H1 (cell line): Measurements from ENCODE around the gene SLC30A10. TPM values are rescaled to one million over a fixed set of nuclear protein-coding genes. Genes with fewer than 3 reads are reported as not detected.

ENCODE experiments used
- CTCF ChIA-PET: fragments of 300-600 bp; sonication (Branson Sonifier 250); formaldehyde crosslinking; loops from one replicate; lab custom pipeline; 2021; ENCODE audit not compliant: partially characterized antibody; lab: Charles Lee
- POLR2A ChIA-PET: fragments of 300-600 bp; sonication (Branson Sonifier 250); formaldehyde crosslinking; loops from one replicate; lab custom pipeline; 2021; ENCODE audit warnings: inconsistent platforms; ENCODE audit not compliant: partially characterized antibody; lab: Charles Lee
- DNase-seq, 2 experiments: peaks; one replicate each; pipeline versions ENCODE4 v3.0.0 to v3.0.0-alpha.2; 2010 to 2022; ENCODE audit warnings: low spot score in 2 of 2, low read depth in 1 of 2, mixed read lengths in 1 of 2
- FAIRE-seq: peaks from 2 replicates; lab custom pipeline; 2011; peaks lifted over from hg19 to GRCh38; lab: Jason Lieb, UNC
- H2AFZ ChIP-seq: 2 replicates; pipeline ENCODE4 v1.8.1; 2012; ENCODE audit warnings: low read length, inconsistent platforms
- H2AK5ac ChIP-seq: 2 replicates; pipeline ENCODE4 v1.6.1; 2013; ENCODE audit warnings: low read depth, low read length
- H2BK120ac ChIP-seq: replicated peaks from 2 replicates; pipeline ENCODE3; 2013; ENCODE audit warnings: low read depth, low read length, inconsistent platforms
- H2BK12ac ChIP-seq: 2 replicates; pipeline ENCODE4 v1.6.1; 2013; ENCODE audit warnings: low read depth, low read length
- H2BK15ac ChIP-seq: 2 replicates; pipeline ENCODE4 v1.6.1; 2013; ENCODE audit warnings: low read length
- H2BK20ac ChIP-seq: 2 replicates; pipeline ENCODE4 v1.6.1; 2013; ENCODE audit warnings: low read length
- H2BK5ac ChIP-seq: 2 replicates; pipeline ENCODE4 v1.6.1; 2013; ENCODE audit warnings: low read depth, low read length
- H3K14ac ChIP-seq: 2 replicates; pipeline ENCODE4 v1.6.1; 2013; ENCODE audit warnings: inconsistent platforms; ENCODE audit not compliant: insufficient read length
- H3K18ac ChIP-seq: 2 replicates; pipeline ENCODE4 v1.6.1; 2013; ENCODE audit warnings: low read length; ENCODE audit errors: extremely low read depth
- H3K23ac ChIP-seq: 2 replicates; pipeline ENCODE4 v1.6.1; 2013; ENCODE audit warnings: inconsistent platforms; ENCODE audit not compliant: insufficient read length
- H3K23me2 ChIP-seq: 2 replicates; pipeline ENCODE4 v1.6.1; 2013; ENCODE audit warnings: low read depth, low read length
- H3K27ac ChIP-seq: 2 replicates; pipeline ENCODE4 v1.6.1; 2011; ENCODE audit warnings: low read depth, low read length, inconsistent platforms
- H3K27me3 ChIP-seq, 4 experiments: replicated peaks in 1 of 4; 1 replicate in 1 of 4; 2 replicates in 3 of 4; pipeline versions ENCODE4 v1.6.1 to v1.8.1; 2011 to 2013; ENCODE audit warnings: low read length in 3 of 4, mild to moderate bottlenecking in 3 of 4, inconsistent platforms in 2 of 4, mixed read lengths in 2 of 4, moderate library complexity in 1 of 4; ENCODE audit not compliant: control insufficient read depth in 3 of 4, insufficient read depth in 3 of 4; ENCODE audit errors: extremely low read depth in 1 of 4
- H3K36me3 ChIP-seq, 4 experiments: 2 replicates each; pipeline versions ENCODE4 v1.6.1 to v1.8.1; 2011 to 2013; ENCODE audit warnings: mild to moderate bottlenecking in 4 of 4, low read length in 3 of 4, moderate library complexity in 2 of 4, control low read depth in 1 of 4, inconsistent platforms in 1 of 4; ENCODE audit not compliant: insufficient read depth in 4 of 4, control insufficient read depth in 2 of 4
- H3K4ac ChIP-seq: replicated peaks from 2 replicates; pipeline ENCODE3; 2013; ENCODE audit warnings: low read length, low read depth, mixed read lengths, inconsistent platforms; ENCODE audit not compliant: insufficient read length
- H3K4me1 ChIP-seq, 4 experiments: replicated peaks in 1 of 4; 1 replicate in 1 of 4; 2 replicates in 3 of 4; pipeline versions ENCODE4 v1.6.1 to v1.8.1; 2011 to 2013; ENCODE audit warnings: low read length in 3 of 4, inconsistent platforms in 2 of 4, mixed read lengths in 1 of 4; ENCODE audit not compliant: insufficient read depth in 4 of 4, control insufficient read depth in 3 of 4
- H3K4me2 ChIP-seq, 2 experiments: 2 replicates each; pipeline versions ENCODE4 v1.6.1 to v1.8.1; 2011 to 2013; ENCODE audit warnings: low read depth in 2 of 2, low read length in 2 of 2, control low read depth in 1 of 2, inconsistent platforms in 1 of 2, mild to moderate bottlenecking in 1 of 2; ENCODE audit not compliant: insufficient read depth in 1 of 2
- H3K4me3 ChIP-seq, 4 experiments: fragments of 200-600, 300-600 bp in 1 of 4; sonication (generic), shearing (Covaris generic), sonication (Bioruptor Twin) in 1 of 4; 2 replicates each; pipeline versions ENCODE4 v1.5.1 to v1.8.1; 2011 to 2016; ENCODE audit warnings: low read length in 4 of 4, low read depth in 3 of 4, control low read depth in 2 of 4, inconsistent platforms in 2 of 4, mild to moderate bottlenecking in 2 of 4, mixed read lengths in 1 of 4, moderate library complexity in 1 of 4; ENCODE audit not compliant: insufficient read depth in 2 of 4; ENCODE audit errors: extremely low read depth in 1 of 4
- H3K56ac ChIP-seq: replicated peaks from 2 replicates; pipeline ENCODE3; 2013; ENCODE audit warnings: low read depth, mild to moderate bottlenecking, mixed read lengths, low read length, inconsistent platforms; ENCODE audit not compliant: insufficient read length
- H3K79me1 ChIP-seq: 2 replicates; pipeline ENCODE4 v1.6.1; 2013; ENCODE audit warnings: low read depth, low read length, control low read depth
- H3K79me2 ChIP-seq, 2 experiments: 2 replicates each; pipeline versions ENCODE4 v1.6.1 to v1.8.1; 2012 to 2013; ENCODE audit warnings: low read length in 2 of 2, mild to moderate bottlenecking in 2 of 2, inconsistent platforms in 1 of 2; ENCODE audit not compliant: insufficient read depth in 2 of 2, control insufficient read depth in 1 of 2
- H3K9ac ChIP-seq, 4 experiments: replicated peaks in 1 of 4; 1 replicate in 1 of 4; 2 replicates in 3 of 4; pipeline versions ENCODE4 v1.6.1 to v1.8.1; 2011 to 2013; ENCODE audit warnings: low read depth in 3 of 4, low read length in 3 of 4, control low read depth in 2 of 4, mild to moderate bottlenecking in 2 of 4, moderate library complexity in 2 of 4, inconsistent platforms in 1 of 4; ENCODE audit errors: extremely low read depth in 1 of 4
- H3K9me3 ChIP-seq, 2 experiments: 2 replicates each; pipeline versions ENCODE4 v1.6.1 to v1.8.1; 2012 to 2013; ENCODE audit warnings: mild to moderate bottlenecking in 2 of 2, moderate library complexity in 2 of 2, control low read depth in 1 of 2, inconsistent platforms in 1 of 2, low read depth in 1 of 2, low read length in 1 of 2, mixed read lengths in 1 of 2; ENCODE audit not compliant: insufficient read depth in 2 of 2
- H4K20me1 ChIP-seq, 2 experiments: replicated peaks in 1 of 2; 2 replicates each; pipeline versions ENCODE3 to v1.8.1; 2011 to 2013; ENCODE audit warnings: inconsistent platforms in 2 of 2, low read length in 2 of 2, mild to moderate bottlenecking in 1 of 2; ENCODE audit not compliant: insufficient read depth in 2 of 2, control insufficient read depth in 1 of 2
- H4K5ac ChIP-seq: 2 replicates; pipeline ENCODE4 v1.6.1; 2013; ENCODE audit warnings: low read length, low read depth, mixed read lengths, inconsistent platforms; ENCODE audit not compliant: insufficient read length
- H4K8ac ChIP-seq: 2 replicates; pipeline ENCODE4 v1.8.0; 2013; ENCODE audit warnings: mild to moderate bottlenecking, moderate library complexity, low read length, inconsistent platforms; ENCODE audit not compliant: insufficient read depth; ENCODE audit errors: extremely low read depth
- H4K91ac ChIP-seq: replicated peaks from 2 replicates; pipeline ENCODE3; 2013; ENCODE audit warnings: low read length, mixed read lengths, inconsistent platforms; ENCODE audit not compliant: insufficient read length
- ATF3 ChIP-seq: IDR thresholded peaks from 2 replicates; pipeline ENCODE4 v1.6.1; 2011; ENCODE audit warnings: low read depth, mild to moderate bottlenecking, low read length; ENCODE audit not compliant: insufficient read depth
- CBX8 ChIP-seq: fragments of 300-800, 300-1000 bp; sonication (generic); IDR thresholded peaks from 2 replicates; pipeline ENCODE4 v1.7.1; 2016; ENCODE audit warnings: low read depth, low read length, borderline replicate concordance
- JUND ChIP-seq: IDR thresholded peaks from 2 replicates; pipeline ENCODE4 v1.6.1; 2011; ENCODE audit warnings: mild to moderate bottlenecking, improper control_type of control experiment, low read length
- TAF1 ChIP-seq: IDR thresholded peaks from 2 replicates; pipeline ENCODE4 v1.6.1; 2011; ENCODE audit warnings: mild to moderate bottlenecking, low read depth, low read length
- WGBS, 2 experiments: shearing (Covaris generic) in 1 of 2; methylation state at CpG; one replicate each; pipeline versions ENCODE4 v1.1.6 to v1.1.7; 2013 to 2015; ENCODE audit warnings: low lambda C conversion rate in 2 of 2, mixed read lengths in 2 of 2, inconsistent platforms in 1 of 2, low coverage in 1 of 2, missing lambda C conversion rate in 1 of 2; ENCODE audit not compliant: insufficient replicate concordance in 2 of 2, insufficient coverage in 1 of 2, insufficient read length in 1 of 2; ENCODE audit errors: extremely low coverage in 1 of 2, missing lambda C conversion rate in 1 of 2; 5-methylcytosine and 5-hydroxymethylcytosine counted together
- polyA plus RNA-seq, 7 experiments: library from polyadenylated mRNA; depleted of rRNA in 3 of 7; stranded (reverse) in 5 of 7; unstranded in 2 of 7; fragments of >200 nt in 5 of 7; fragments of 200-250 nt in 2 of 7; gene quantifications; 1 replicate in 5 of 7; 2 replicates in 1 of 7; 4 replicates in 1 of 7; pipeline versions ENCODE4 v1.2.1 to v1.2.3, GENCODE V29; 2011 to 2013; ENCODE audit warnings: missing spikeins in 2 of 7, mixed read lengths in 2 of 7
- total RNA-seq: library from RNA; stranded (reverse); fragmentation: NEBNext Ultra II Directional; extraction: Animal tissue kit (Norgen Biotek cat#: 25700); gene quantifications from 2 replicates; pipeline ENCODE4 v1.2.1, GENCODE V29; 2021

Gene SLC30A10
- total and polyA plus RNA-seq, 2 of the 8 experiments (the other 6 are each of a cell fraction or from before 2014, with no cell fraction given) = 0.23 to 0.61 TPM

- Histone ChIP-seq H2BK15ac (no peak overlapping the region), H2BK5ac (no peak overlapping the region), H3K36me3 (no peaks in the 10 kb centered on the region), H3K27ac (no peak overlapping the region), H2BK20ac (no peak overlapping the region), H3K4me3 (no peak overlapping the region), H4K20me1 (no peaks in the 10 kb centered on the region), H3K79me2 (no peaks in the 10 kb centered on the region), H3K79me1 (no peaks in the 10 kb centered on the region), H2BK12ac (no peak overlapping the region), H2AFZ (no peak overlapping the region; the same call in 1 of the 2 replicates), H4K91ac (no peak overlapping the region), H3K23me2 (no peaks in the 10 kb centered on the region), H2AK5ac (no peak overlapping the region), H3K18ac (no peak overlapping the region), H3K14ac (no peak overlapping the region), H3K9me3 (no peaks in the 10 kb centered on the region), H3K4me2 (no peak overlapping the region), H4K5ac (no peak overlapping the region), H3K56ac (no peak overlapping the region), H2BK120ac (no peak overlapping the region), H3K9ac (no peak overlapping the region), H3K4me1 (no peaks in the 10 kb centered on the region), H3K27me3 (no peaks in the 10 kb centered on the region), H3K4ac (no peak overlapping the region), H4K8ac (no peak overlapping the region), H3K23ac (no peak overlapping the region)
- FAIRE-seq (no peak), DNase-seq (no peak)
- TF ChIP-seq CBX8 = no peak
- TF ChIP-seq ATF3 = no peak
- TF ChIP-seq JUND = no peak
- TF ChIP-seq TAF1 = no peak
- WGBS, 2 experiments = 88% methylated on average over 1 of the region's 1 CpG; no CpG with 5 or more reads in 1 of the 2 experiments
- CTCF ChIA-PET = no interaction called here
- POLR2A ChIA-PET = no interaction called here
Measured at GRCh38 chr1:219916257-219916656, 12.1 kb downstream of the SLC30A10 start.
